H9 (cell line): Measurements from ENCODE around the gene LIMS1. TPM values are rescaled to one million over a fixed set of nuclear protein-coding genes. Genes with fewer than 3 reads are reported as not detected.

Experiments
- DNase-seq: peaks from one replicate; pipeline ENCODE4 v3.0.0-alpha.2; 2017
- H2AFZ ChIP-seq: one replicate; pipeline ENCODE4 v1.6.1; 2013; ENCODE audit warnings: mild to moderate bottlenecking, low read length, control low read depth, moderate library complexity
- H2AK5ac ChIP-seq: 2 replicates; pipeline ENCODE4 v1.6.1; 2013; ENCODE audit warnings: low read length, control low read depth, mixed read lengths; ENCODE audit not compliant: insufficient read length
- H2BK120ac ChIP-seq: one replicate; pipeline ENCODE4 v1.6.1; 2013; ENCODE audit warnings: low read depth, mild to moderate bottlenecking, low read length, control low read depth, inconsistent platforms; ENCODE audit not compliant: poor library complexity, severe bottlenecking
- H2BK12ac ChIP-seq: 2 replicates; pipeline ENCODE4 v1.6.1; 2013; ENCODE audit warnings: low read length, control low read depth, mixed read lengths, low read depth; ENCODE audit not compliant: insufficient read length
- H2BK15ac ChIP-seq: 2 replicates; pipeline ENCODE4 v1.6.1; 2013; ENCODE audit warnings: low read depth, low read length, control low read depth
- H2BK20ac ChIP-seq: one replicate; pipeline ENCODE4 v1.6.1; 2013; ENCODE audit warnings: low read depth, mild to moderate bottlenecking, low read length, control low read depth, inconsistent platforms; ENCODE audit not compliant: poor library complexity, severe bottlenecking
- H2BK5ac ChIP-seq: 2 replicates; pipeline ENCODE4 v1.6.1; 2013; ENCODE audit warnings: low read length, control low read depth, mixed read lengths; ENCODE audit not compliant: insufficient read length
- H3K14ac ChIP-seq: 2 replicates; pipeline ENCODE4 v1.6.1; 2013; ENCODE audit warnings: low read length, control low read depth; ENCODE audit not compliant: insufficient read depth
- H3K18ac ChIP-seq: 2 replicates; pipeline ENCODE4 v1.6.1; 2013; ENCODE audit warnings: low read depth, mild to moderate bottlenecking, mixed read lengths, low read length, control low read depth; ENCODE audit not compliant: insufficient read length
- H3K23ac ChIP-seq: 2 replicates; pipeline ENCODE4 v1.6.1; 2013; ENCODE audit warnings: low read length, control low read depth, mixed read lengths, low read depth; ENCODE audit not compliant: insufficient read length
- H3K23me2 ChIP-seq: 2 replicates; pipeline ENCODE4 v1.6.1; 2013; ENCODE audit warnings: low read depth, mild to moderate bottlenecking, mixed read lengths, low read length, control low read depth; ENCODE audit not compliant: insufficient read length, poor library complexity, severe bottlenecking
- H3K27ac ChIP-seq: 2 replicates; pipeline ENCODE4 v1.5.1; 2013; ENCODE audit warnings: low read length, control low read depth, mixed read lengths, low read depth; ENCODE audit not compliant: insufficient read length
- H3K27me3 ChIP-seq: 2 replicates; pipeline ENCODE4 v1.6.1; 2013; ENCODE audit warnings: low read length, control low read depth, inconsistent platforms; ENCODE audit not compliant: insufficient read depth
- H3K4ac ChIP-seq: 2 replicates; pipeline ENCODE4 v1.6.1; 2013; ENCODE audit warnings: low read depth, mild to moderate bottlenecking, control low read depth, inconsistent platforms, low read length, moderate library complexity
- H3K4me1 ChIP-seq: 2 replicates; pipeline ENCODE4 v1.6.1; 2013; ENCODE audit warnings: low read length, control low read depth, inconsistent platforms; ENCODE audit not compliant: insufficient read depth
- H3K4me2 ChIP-seq: 2 replicates; pipeline ENCODE4 v1.6.1; 2013; ENCODE audit warnings: low read length, control low read depth, mixed read lengths; ENCODE audit not compliant: insufficient read length, insufficient read depth
- H3K56ac ChIP-seq: 2 replicates; pipeline ENCODE4 v1.6.1; 2013; ENCODE audit warnings: low read depth, mild to moderate bottlenecking, mixed read lengths, low read length, control low read depth; ENCODE audit not compliant: insufficient read length
- H3K79me1 ChIP-seq: 2 replicates; pipeline ENCODE4 v1.6.1; 2013; ENCODE audit warnings: low read depth, mild to moderate bottlenecking, moderate library complexity, low read length, control low read depth, inconsistent platforms; ENCODE audit not compliant: insufficient read depth, poor library complexity, severe bottlenecking
- H3K79me2 ChIP-seq: 2 replicates; pipeline ENCODE4 v1.6.1; 2013; ENCODE audit warnings: low read length, control low read depth, inconsistent platforms; ENCODE audit not compliant: insufficient read depth
- H3K9ac ChIP-seq: 2 replicates; pipeline ENCODE4 v1.6.1; 2013; ENCODE audit warnings: low read length, control low read depth, mixed read lengths; ENCODE audit not compliant: insufficient read length; ENCODE audit errors: extremely low read depth
- H3K9me3 ChIP-seq: one replicate; pipeline ENCODE4 v1.6.1; 2013; ENCODE audit warnings: low read depth, low read length, inconsistent platforms; ENCODE audit not compliant: control insufficient read depth
- H3T11ph ChIP-seq: one replicate; pipeline ENCODE4 v1.6.1; 2013; ENCODE audit warnings: mild to moderate bottlenecking, low read length, control low read depth, inconsistent platforms
- H4K20me1 ChIP-seq: one replicate; pipeline ENCODE4 v1.6.1; 2013; ENCODE audit not compliant: control insufficient read depth, insufficient read length, insufficient read depth
- H4K5ac ChIP-seq: 2 replicates; pipeline ENCODE4 v1.6.1; 2013; ENCODE audit warnings: low read depth, mild to moderate bottlenecking, mixed read lengths, low read length, control low read depth; ENCODE audit not compliant: insufficient read length
- H4K8ac ChIP-seq: replicated peaks from 2 replicates; pipeline ENCODE4 v1.6.1; 2013; ENCODE audit warnings: low read length, control low read depth, mixed read lengths, low read depth; ENCODE audit not compliant: insufficient read length
- H4K91ac ChIP-seq: 2 replicates; pipeline ENCODE4 v1.6.1; 2013; ENCODE audit warnings: low read depth, mild to moderate bottlenecking, moderate library complexity, mixed read lengths, low read length, control low read depth; ENCODE audit not compliant: insufficient read length
- H3K27ac Mint-ChIP-seq, 3 experiments: 2 replicates in 2 of 3; 3 replicates in 1 of 3; pipeline ENCODE4 v1.8.0; 2020 to 2021; ENCODE audit warnings: mixed read lengths in 3 of 3, mild to moderate bottlenecking in 1 of 3, moderate library complexity in 1 of 3
- H3K27me3 Mint-ChIP-seq: 2 replicates; pipeline ENCODE4 v1.8.0; 2021; ENCODE audit warnings: low read depth, mild to moderate bottlenecking, moderate library complexity, mixed read lengths
- H3K36me3 Mint-ChIP-seq, 3 experiments: 2 replicates in 2 of 3; 3 replicates in 1 of 3; pipeline ENCODE4 v1.8.0; 2020 to 2021; ENCODE audit warnings: low read depth in 3 of 3, mixed read lengths in 3 of 3; ENCODE audit not compliant: insufficient read depth in 1 of 3
- H3K4me1 Mint-ChIP-seq, 2 experiments: 2 replicates each; pipeline ENCODE4 v1.8.0; 2020; ENCODE audit warnings: mixed read lengths in 2 of 2
- H3K4me3 Mint-ChIP-seq, 2 experiments: 2 replicates in 1 of 2; 3 replicates in 1 of 2; pipeline ENCODE4 v1.8.0; 2020 to 2021; ENCODE audit warnings: mild to moderate bottlenecking in 2 of 2, mixed read lengths in 2 of 2, moderate library complexity in 1 of 2
- H3K9me3 Mint-ChIP-seq, 2 experiments: 2 replicates in 1 of 2; 3 replicates in 1 of 2; pipeline ENCODE4 v1.8.0; 2020; ENCODE audit warnings: mild to moderate bottlenecking in 2 of 2, mixed read lengths in 2 of 2, moderate library complexity in 1 of 2
- WGBS: extraction: QIAGEN DNeasy Blood & Tissue Kit; methylation state at CpG from one replicate; pipeline ENCODE4 v1.1.7; 2013; ENCODE audit warnings: missing lambda C conversion rate, low lambda C conversion rate, mixed read lengths; ENCODE audit not compliant: insufficient read length; ENCODE audit errors: extremely low coverage; 5-methylcytosine and 5-hydroxymethylcytosine counted together
- total RNA-seq: library from RNA; stranded (reverse); gene quantifications from 2 replicates; pipeline ENCODE4 v1.2.1, GENCODE V29; 2021
- TF ChIP-seq, protein P1 (sequence below): fragments of 200-600 bp; sonication (generic); conservative IDR thresholded peaks from 3 replicates; pipeline ENCODE4 v1.8.0; 2021; ENCODE audit warnings: antibody characterized with exemption, mild to moderate bottlenecking

LIMS1 gene
- total RNA-seq, 1 experiment from 2014 or later = 37.7 TPM

DNA sequence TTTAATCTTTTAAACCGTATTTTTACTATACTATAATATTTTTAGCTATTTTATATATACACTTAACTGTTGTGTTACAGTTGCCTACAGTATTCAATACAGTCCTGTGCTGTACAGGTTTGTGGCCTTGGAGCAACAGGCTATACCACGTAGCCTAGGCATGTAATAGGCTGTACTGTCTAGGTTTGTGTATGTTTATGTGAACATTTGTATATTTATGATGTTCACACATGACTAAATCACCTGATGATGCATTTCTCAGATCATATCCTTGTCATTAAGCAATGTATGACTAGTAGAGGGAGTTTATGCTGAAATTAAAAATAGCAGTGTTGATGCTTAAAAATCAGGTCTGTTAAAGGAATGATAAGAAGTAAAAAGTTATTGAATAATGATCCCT is 92.7 kb downstream of the LIMS1 start:
- H4K5ac ChIP-seq = no peak overlapping the region
- H3K18ac ChIP-seq = no peak overlapping the region
- H3K27me3 Mint-ChIP-seq = no peaks in the 10 kb centered on the region
- DNase-seq = no peak
- no peak overlapping the region for H2BK120ac ChIP-seq
- no peak overlapping the region for H4K8ac ChIP-seq
- H3K4ac ChIP-seq = no peak overlapping the region
- H2BK15ac ChIP-seq = no peak overlapping the region
- no peaks in the 10 kb centered on the region for H3K79me2 ChIP-seq
- H3K27ac Mint-ChIP-seq = no peak overlapping the region
- H3K4me1 Mint-ChIP-seq = peaks cover 23 to 29% of the 10 kb centered on the region in 2 experiments
- no peaks in the 10 kb centered on the region for H3K9me3 ChIP-seq
- H2BK5ac ChIP-seq = no peak overlapping the region
- no peaks in the 10 kb centered on the region for H3K79me1 ChIP-seq
- H2BK12ac ChIP-seq = no peak overlapping the region
- no peak overlapping the region for H3K4me3 Mint-ChIP-seq
- no peaks in the 10 kb centered on the region for H4K20me1 ChIP-seq
- no peak overlapping the region for H3K9ac ChIP-seq
- H3K23ac ChIP-seq = no peak overlapping the region
- no peak overlapping the region for H2AFZ ChIP-seq
- no peaks in the 10 kb centered on the region for H3K9me3 Mint-ChIP-seq
- no peaks in the 10 kb centered on the region for H3K23me2 ChIP-seq
- H2AK5ac ChIP-seq = no peak overlapping the region
- H4K91ac ChIP-seq = no peak overlapping the region
- H3K27ac ChIP-seq = no peak overlapping the region
- peaks cover 0 to 1% (median 0%) of the 10 kb centered on the region in 3 experiments; a peak in 1 of 7 replicates for H3K36me3 Mint-ChIP-seq
- no peak overlapping the region for H2BK20ac ChIP-seq
- H3K14ac ChIP-seq = no peak overlapping the region
- no peaks in the 10 kb centered on the region for H3K27me3 ChIP-seq
- no peak overlapping the region for H3T11ph ChIP-seq
- no peak overlapping the region for H3K56ac ChIP-seq
- H3K4me1 ChIP-seq = peaks cover 4% of the 10 kb centered on the region; the same call in 1 of the 2 replicates
- TF ChIP-seq, protein P1, sequence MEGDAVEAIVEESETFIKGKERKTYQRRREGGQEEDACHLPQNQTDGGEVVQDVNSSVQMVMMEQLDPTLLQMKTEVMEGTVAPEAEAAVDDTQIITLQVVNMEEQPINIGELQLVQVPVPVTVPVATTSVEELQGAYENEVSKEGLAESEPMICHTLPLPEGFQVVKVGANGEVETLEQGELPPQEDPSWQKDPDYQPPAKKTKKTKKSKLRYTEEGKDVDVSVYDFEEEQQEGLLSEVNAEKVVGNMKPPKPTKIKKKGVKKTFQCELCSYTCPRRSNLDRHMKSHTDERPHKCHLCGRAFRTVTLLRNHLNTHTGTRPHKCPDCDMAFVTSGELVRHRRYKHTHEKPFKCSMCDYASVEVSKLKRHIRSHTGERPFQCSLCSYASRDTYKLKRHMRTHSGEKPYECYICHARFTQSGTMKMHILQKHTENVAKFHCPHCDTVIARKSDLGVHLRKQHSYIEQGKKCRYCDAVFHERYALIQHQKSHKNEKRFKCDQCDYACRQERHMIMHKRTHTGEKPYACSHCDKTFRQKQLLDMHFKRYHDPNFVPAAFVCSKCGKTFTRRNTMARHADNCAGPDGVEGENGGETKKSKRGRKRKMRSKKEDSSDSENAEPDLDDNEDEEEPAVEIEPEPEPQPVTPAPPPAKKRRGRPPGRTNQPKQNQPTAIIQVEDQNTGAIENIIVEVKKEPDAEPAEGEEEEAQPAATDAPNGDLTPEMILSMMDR = no peak
- 100% methylated on average over 1 of the region's 2 CpGs for WGBS
- H3K4me2 ChIP-seq = no peak overlapping the region
